Hepatocyte (in vitro differentiated cells): ENCODE results near the gene IGFBP7.

Experiments
- EZH2 ChIP-seq: fragments of 200-600 bp; sonication (generic); IDR thresholded peaks from 2 replicates; pipeline ENCODE4 v1.6.1; 2016; ENCODE audit warnings: antibody characterized with exemption, mild to moderate bottlenecking, borderline replicate concordance
- EZH2phosphoT487 ChIP-seq: fragments of 200-600 bp; sonication (generic); IDR thresholded peaks from one replicate; pipeline ENCODE4 v1.6.1; 2018; ENCODE audit warnings: antibody characterized with exemption, mild to moderate bottlenecking, low read depth, moderate library complexity; ENCODE audit not compliant: unreplicated experiment, severe bottlenecking
- TF ChIP-seq, protein P1 (sequence below): fragments of 200-600 bp; sonication (generic); IDR thresholded peaks from 2 replicates; pipeline ENCODE4 v1.5.1; 2016; ENCODE audit warnings: antibody characterized with exemption, mild to moderate bottlenecking; ENCODE audit not compliant: poor library complexity

GRCh38 chr4:57095956-57096355, 14.2 kb downstream of the IGFBP7 start:
- TF ChIP-seq, protein P1, sequence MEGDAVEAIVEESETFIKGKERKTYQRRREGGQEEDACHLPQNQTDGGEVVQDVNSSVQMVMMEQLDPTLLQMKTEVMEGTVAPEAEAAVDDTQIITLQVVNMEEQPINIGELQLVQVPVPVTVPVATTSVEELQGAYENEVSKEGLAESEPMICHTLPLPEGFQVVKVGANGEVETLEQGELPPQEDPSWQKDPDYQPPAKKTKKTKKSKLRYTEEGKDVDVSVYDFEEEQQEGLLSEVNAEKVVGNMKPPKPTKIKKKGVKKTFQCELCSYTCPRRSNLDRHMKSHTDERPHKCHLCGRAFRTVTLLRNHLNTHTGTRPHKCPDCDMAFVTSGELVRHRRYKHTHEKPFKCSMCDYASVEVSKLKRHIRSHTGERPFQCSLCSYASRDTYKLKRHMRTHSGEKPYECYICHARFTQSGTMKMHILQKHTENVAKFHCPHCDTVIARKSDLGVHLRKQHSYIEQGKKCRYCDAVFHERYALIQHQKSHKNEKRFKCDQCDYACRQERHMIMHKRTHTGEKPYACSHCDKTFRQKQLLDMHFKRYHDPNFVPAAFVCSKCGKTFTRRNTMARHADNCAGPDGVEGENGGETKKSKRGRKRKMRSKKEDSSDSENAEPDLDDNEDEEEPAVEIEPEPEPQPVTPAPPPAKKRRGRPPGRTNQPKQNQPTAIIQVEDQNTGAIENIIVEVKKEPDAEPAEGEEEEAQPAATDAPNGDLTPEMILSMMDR: no peak
- TF ChIP-seq EZH2phosphoT487: no peak
- no peak for TF ChIP-seq EZH2
